GM12864 (cell line): ENCODE data around the gene TELO2.

Source experiments
- DNase-seq: peaks from one replicate; pipeline ENCODE4 v3.0.0-alpha.2; 2011; ENCODE audit warnings: low read depth
- H3K4me3 ChIP-seq: 2 replicates; pipeline ENCODE4 v1.5.1; 2011; ENCODE audit warnings: mild to moderate bottlenecking, low read depth, low read length, control low read depth
- TF ChIP-seq, protein P1 (sequence below): IDR thresholded peaks from 2 replicates; pipeline ENCODE4 v1.5.1; 2011; ENCODE audit warnings: low read depth, mild to moderate bottlenecking, moderate library complexity, low read length, control low read depth, inconsistent platforms; ENCODE audit errors: missing control alignments

TELO2 gene

DNA sequence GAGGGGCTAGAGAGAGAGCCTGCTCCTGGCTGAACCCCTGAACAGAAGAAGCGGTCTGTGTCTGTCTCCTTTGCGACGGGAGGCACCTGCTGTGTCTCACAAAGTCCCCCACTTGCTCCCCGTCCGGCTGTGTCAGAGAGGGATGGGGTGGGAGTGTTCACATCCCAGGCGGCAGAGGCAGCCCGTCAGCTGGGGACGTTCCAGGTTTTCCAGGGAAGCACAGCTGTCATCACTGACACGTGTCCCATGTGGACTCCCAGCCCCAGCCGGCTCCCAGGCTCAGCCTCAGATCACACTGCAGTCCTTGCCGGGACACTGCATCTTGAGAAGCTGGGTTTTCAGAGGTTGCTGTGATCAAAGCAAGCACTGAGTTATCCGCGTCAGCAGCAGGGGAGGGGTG, 1.6 kb downstream of the TELO2 start:
- peak overlapping the region; percentile 80; the same call in 1 of the 2 replicates for H3K4me3 ChIP-seq
- no peak for DNase-seq
- TF ChIP-seq, protein P1, sequence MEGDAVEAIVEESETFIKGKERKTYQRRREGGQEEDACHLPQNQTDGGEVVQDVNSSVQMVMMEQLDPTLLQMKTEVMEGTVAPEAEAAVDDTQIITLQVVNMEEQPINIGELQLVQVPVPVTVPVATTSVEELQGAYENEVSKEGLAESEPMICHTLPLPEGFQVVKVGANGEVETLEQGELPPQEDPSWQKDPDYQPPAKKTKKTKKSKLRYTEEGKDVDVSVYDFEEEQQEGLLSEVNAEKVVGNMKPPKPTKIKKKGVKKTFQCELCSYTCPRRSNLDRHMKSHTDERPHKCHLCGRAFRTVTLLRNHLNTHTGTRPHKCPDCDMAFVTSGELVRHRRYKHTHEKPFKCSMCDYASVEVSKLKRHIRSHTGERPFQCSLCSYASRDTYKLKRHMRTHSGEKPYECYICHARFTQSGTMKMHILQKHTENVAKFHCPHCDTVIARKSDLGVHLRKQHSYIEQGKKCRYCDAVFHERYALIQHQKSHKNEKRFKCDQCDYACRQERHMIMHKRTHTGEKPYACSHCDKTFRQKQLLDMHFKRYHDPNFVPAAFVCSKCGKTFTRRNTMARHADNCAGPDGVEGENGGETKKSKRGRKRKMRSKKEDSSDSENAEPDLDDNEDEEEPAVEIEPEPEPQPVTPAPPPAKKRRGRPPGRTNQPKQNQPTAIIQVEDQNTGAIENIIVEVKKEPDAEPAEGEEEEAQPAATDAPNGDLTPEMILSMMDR: no peak

DNA sequence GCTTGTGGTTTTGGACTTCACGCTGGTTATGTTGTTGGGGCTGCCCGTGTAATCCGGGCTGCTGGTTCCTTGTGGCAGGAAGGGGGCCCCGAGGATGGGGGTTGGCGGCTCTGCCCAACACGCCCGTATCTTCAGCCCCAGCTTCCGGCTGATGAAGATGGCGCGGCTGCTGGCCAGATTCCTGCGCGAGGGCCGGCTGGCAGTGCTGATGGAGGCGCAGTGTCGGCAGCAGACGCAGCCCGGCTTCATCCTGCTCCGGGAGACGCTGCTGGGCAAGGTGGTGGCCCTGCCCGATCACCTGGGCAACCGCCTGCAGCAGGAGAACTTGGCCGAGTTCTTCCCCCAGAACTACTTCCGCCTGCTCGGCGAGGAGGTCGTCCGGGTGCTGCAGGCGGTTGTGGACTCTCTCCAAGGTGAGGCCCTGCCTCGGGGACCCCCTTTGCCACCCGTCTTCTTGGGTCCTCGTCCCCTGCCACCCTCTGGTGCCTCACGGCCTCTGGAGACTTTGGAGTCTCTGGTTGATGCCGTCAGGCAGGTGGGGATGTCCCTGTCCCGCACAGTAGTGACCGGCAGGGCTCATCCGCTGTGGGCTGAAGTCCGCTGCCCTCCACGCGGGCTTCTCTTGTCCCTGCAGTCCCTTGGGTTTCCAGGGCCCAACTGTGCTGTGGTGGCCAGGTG, 2.2 kb downstream of the TELO2 start:
- no peak overlapping the region for H3K4me3 ChIP-seq
- TF ChIP-seq, protein P1: no peak

DNA sequence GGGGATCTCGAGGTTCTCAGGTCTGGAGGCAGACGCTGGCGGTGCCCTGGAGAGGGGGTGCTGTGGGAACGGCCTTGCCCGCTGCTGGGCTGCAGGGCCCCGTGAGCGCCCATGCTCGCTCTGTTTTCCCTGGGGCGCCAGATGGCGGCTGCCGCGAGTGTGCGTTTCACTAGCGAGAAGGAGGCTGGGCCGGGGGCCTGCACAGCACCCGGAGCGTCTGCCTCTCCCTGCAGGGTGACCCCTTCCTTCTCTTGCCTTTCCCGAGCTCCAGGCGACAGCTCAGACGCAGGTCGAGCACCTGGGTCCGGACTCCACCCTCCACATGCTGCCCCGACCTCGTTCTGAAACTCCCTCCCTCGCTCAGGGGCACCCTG, 2.7 kb downstream of the TELO2 start:
- DNase-seq: no peak
- no peak overlapping the region for H3K4me3 ChIP-seq
- TF ChIP-seq, protein P1: no peak

More for the DNA sequence above, 2.2 kb downstream of the TELO2 start:
- DNase-seq: no peak

DNA sequence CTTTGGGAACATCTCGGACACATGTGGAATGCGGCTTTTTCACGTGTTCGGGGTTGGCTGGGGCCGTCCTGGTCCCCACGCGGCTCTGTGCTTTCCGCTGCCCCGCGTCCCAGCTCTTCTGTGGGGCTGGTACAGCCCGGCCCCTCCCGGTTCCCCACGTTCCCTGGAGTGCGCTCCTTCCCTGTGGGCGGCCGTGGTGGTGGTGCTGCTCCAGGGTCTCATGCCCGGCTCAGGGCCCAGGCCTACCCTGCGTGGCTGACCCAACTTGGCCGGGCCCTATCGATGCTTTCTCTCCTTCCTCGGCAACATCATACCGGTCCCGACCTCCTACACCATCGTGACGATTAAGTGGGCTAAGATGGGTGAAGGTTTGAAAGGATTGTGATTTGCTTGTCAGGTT, 3.3 kb downstream of the TELO2 start:
- TF ChIP-seq, protein P1: no peak
- H3K4me3 ChIP-seq: no peak overlapping the region
- DNase-seq: no peak

DNA sequence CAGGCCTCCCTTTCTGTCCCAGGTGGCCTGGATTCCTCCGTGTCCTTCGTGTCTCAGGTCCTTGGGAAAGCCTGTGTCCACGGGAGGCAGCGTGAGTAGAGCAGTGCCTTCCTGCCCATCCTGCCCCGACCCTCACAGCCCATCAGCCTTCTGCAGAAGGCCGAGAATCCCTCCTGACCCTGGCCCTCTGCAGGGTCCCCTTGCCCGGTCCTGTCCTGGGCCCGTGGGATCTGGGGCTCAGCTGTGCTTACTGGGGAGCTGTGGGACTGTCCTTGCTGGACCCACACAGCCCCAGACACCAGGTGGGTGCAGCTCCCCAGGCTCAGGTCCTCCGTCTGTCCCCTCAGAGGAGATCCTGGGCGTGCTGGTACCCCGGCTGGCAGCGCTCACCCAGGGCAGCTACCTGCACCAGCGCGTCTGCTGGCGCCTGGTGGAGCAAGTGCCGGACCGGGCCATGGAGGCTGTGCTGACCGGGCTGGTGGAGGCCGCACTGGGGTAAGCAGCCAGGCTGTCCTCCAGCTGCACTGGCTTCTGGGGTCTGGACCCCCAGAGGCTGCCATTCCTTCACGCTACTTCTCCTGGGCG, 3.9 kb downstream of the TELO2 start:
- TF ChIP-seq, protein P1: no peak
- H3K4me3 ChIP-seq: no peak overlapping the region
- DNase-seq: no peak

DNA sequence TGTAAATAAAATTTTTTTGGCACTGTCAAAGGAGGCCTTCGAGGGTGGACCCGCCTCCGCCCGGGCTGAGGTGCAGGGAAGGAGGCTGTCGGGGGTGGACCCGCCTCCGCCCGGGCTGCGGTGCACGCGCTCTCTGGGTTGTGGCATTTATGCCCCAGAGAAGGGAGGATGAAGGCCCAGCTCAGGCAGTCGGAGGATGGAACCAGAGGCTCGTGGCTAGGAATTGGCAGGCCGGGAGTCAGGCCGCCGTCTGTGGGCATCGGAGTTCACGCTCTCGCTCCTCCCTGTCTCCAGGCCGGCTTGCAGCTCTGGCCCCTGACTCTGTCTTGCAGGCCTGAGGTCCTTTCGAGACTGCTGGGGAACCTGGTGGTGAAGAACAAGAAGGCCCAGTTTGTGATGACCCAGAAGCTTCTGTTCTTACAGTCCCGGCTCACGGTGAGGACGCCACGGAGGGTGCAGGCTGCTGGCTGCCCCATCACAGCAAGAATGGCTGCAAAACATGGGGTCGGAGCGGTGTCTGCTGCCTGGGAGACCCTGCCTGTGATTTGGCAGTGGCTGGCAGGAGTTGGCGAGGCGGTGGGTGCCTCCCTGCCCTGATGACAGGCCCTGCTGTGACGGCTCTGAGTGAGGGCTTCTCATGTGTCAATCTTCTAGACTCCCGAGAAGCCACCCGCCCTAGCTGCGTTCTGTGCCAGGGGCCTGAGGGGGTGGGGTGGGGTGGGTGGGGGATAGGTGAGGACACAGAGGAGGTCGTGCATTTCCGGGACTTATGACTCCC, 5.9 kb downstream of the TELO2 start:
- no peak overlapping the region for H3K4me3 ChIP-seq
- no peak for DNase-seq
- TF ChIP-seq, protein P1: no peak
